Epithelial cell of proximal tubule (primary cell): Measurements from ENCODE around the gene VPS51. TPM values are rescaled to one million over a fixed set of nuclear protein-coding genes. Genes with fewer than 3 reads are reported as not detected.
"Not testable (repeated sequence)": the region's sequence is repeated elsewhere in the genome, so short reads cannot be mapped to it uniquely, and the experiment has no call there.

Source experiments
- DNase-seq: peaks from one replicate; pipeline ENCODE4 v3.0.0-alpha.2; 2011; ENCODE audit warnings: low read depth
- H3K4me3 ChIP-seq: 2 replicates; pipeline ENCODE4 v1.5.1; 2011; ENCODE audit warnings: low read depth, mild to moderate bottlenecking, low read length
- total RNA-seq: library from RNA; depleted of rRNA; stranded (reverse); fragments of >200 nt; gene quantifications from 2 replicates; pipeline ENCODE4 v1.2.3, GENCODE V29; 2015
- TF ChIP-seq, protein P1 (sequence below): conservative IDR thresholded peaks from 2 replicates; pipeline ENCODE4 v1.5.1; 2012; ENCODE audit warnings: low read depth, mild to moderate bottlenecking, low read length

VPS51 gene
- total RNA-seq, 1 donor from 2014 or later: 342 TPM

DNA sequence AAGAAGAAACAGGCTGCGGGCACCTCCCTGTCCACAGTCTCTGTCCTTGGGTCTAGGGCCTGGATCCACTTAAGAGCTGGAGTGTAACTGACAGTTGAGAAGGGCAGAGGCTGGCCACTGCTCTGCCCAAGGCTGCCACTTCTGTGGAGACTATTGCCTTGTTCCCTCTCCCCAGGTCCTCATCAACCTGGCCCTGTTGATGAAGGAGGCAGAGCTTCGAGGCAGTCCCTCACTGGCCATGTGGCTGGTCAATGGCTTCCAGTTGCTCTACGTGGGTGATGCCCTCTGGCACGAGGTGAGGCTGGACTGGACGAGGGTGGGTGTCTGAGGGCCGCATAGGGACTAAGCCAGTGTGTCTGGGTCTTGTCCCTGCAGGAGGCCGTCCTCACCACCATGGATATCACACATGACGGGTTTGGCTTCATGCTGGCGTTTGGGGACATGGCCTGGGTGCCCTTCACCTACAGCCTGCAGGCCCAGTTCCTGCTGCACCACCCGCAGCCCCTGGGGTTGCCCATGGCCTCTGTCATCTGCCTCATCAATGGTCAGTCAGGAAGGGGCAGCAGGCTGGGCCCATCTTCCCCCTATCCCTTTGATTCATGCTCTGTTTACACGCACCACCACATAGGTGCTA is 18.6 kb downstream of the VPS51 start:
- H3K4me3 ChIP-seq: no peak overlapping the region
- no peak for DNase-seq

DNA sequence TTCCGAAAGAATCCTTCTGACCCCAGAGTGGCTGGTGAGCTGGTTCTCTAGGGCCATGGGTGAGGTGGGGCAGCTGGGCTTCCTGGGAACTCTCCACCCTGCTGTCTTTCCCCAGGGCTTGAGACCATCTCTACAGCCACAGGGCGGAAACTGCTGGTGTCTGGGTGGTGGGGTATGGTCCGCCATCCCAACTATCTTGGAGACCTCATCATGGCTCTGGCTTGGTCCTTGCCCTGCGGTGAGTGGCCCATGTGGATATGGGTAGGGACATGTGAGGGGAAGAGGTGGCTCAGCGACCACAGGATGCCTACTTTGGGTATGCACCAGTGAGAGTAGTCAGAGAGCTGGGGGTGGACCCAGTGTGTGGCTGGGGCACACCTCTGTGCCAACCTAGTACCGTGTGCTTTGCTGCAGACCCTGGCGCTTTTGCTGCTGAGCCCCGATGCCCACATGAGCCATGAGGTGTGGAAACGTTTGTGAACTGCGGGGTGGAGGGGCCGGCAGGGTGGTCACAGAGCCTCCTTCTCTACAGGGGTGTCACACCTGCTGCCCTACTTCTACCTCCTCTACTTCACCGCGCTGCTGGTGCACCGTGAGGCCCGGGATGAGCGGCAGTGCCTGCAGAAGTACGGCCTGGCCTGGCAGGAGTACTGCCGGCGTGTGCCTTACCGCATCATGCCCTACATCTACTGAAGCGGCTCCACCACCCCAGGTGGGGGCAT is 19.5 kb downstream of the VPS51 start:
- DNase-seq: no peak
- TF ChIP-seq, protein P1, sequence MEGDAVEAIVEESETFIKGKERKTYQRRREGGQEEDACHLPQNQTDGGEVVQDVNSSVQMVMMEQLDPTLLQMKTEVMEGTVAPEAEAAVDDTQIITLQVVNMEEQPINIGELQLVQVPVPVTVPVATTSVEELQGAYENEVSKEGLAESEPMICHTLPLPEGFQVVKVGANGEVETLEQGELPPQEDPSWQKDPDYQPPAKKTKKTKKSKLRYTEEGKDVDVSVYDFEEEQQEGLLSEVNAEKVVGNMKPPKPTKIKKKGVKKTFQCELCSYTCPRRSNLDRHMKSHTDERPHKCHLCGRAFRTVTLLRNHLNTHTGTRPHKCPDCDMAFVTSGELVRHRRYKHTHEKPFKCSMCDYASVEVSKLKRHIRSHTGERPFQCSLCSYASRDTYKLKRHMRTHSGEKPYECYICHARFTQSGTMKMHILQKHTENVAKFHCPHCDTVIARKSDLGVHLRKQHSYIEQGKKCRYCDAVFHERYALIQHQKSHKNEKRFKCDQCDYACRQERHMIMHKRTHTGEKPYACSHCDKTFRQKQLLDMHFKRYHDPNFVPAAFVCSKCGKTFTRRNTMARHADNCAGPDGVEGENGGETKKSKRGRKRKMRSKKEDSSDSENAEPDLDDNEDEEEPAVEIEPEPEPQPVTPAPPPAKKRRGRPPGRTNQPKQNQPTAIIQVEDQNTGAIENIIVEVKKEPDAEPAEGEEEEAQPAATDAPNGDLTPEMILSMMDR: no peak
- H3K4me3 ChIP-seq: peak overlapping the region; percentile 91

More for the DNA sequence above, 18.6 kb downstream of the VPS51 start:
- TF ChIP-seq, protein P1: no peak

DNA sequence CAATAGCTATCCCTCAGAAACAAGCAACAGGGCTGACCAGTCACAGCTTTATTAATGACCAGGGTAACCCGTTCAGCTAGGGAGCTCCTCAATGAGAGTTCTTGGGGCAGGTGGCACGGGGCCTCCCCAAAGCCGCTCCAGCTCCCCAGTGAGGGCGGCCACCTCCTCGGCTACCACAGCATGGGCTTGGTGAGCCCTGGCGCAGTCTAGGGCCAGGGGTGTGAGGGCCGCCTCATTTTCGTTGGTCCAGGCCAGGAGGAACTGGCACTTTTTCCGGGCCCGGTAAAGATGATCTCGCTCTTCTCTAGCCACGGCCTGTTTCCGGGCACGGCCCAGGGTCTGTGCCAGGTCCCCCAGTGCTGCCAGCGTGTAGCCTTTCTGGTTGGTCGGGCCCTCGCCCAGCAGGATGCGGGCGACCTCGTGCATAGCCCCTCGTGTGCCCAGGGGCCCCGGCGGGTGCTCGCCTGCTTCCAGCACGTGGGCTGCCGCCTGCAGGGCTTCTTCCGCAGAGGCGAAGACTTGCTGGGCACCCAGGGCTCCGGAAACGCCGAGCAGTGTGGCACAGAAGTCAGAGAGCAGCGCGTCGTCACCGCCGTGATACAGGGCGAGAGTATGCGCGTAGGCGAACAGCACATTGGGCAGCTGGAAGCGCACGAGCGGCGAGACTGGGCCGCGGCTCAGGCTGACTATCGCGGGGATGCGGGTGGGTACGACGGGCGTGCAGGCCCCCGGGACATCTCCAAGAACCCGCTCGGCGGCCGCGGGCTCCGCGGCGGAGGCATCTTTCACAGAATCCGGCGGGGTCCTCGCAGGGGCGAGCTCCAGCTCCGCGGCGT is 20.6 kb downstream of the VPS51 start:
- DNase-seq: no peak
- H3K4me3 ChIP-seq: peak overlapping the region; percentile 91
- TF ChIP-seq, protein P1: no peak

DNA sequence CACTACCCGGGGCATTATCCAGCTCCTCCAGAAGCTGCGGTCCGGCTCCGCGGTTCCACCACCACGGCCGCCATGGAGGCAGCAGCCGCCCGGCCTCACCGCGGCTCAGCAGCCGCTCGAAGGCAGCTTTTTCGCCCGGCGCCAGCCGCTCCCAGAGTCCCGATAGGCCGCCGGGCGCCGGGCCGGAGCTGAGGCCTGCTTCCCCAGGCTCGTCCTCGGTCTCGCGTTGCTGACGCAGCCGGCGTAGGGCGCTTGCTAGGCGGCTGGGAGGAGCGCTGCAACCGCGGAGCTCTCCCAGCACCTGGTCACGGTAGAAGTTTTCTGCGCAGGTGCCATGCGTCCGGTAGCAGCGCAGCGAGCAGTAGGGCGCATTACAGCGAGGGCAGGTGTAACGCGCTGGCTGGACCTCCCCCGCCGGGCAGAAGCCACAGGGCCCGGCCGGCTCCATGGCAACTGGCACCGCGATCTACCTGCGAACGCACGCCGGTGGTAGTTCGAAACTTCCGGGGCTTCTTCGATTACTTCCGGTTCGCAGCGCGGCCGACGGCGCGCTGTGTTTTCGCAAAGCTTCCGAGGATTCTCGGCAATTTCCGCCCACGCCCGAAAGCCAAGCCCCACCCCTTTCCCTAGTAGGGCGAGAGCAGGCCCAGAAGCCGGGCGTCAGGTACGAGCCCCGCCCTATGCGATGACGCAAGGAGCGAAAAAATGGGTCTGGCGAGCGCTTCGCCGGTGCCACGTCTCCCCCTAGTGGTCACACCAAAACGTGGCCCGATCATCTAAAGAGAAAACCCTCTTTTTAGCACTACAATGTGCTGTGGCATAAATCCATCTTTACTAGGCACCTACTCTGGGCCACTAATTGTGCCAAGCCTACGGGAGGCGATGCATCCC is 21.4 kb downstream of the VPS51 start, which contains the start of gene ZNHIT2:
Gene ZNHIT2 (minus strand): TSS at position 496 of the 891 bp plus-strand sequence. CDS start 48 bp downstream, at position 448.
- H3K4me3 ChIP-seq: peak within 1 kb of the TSS; percentile 91
- TF ChIP-seq, protein P1: peak; percentile 90
- peak; percentile 87 for DNase-seq

DNA sequence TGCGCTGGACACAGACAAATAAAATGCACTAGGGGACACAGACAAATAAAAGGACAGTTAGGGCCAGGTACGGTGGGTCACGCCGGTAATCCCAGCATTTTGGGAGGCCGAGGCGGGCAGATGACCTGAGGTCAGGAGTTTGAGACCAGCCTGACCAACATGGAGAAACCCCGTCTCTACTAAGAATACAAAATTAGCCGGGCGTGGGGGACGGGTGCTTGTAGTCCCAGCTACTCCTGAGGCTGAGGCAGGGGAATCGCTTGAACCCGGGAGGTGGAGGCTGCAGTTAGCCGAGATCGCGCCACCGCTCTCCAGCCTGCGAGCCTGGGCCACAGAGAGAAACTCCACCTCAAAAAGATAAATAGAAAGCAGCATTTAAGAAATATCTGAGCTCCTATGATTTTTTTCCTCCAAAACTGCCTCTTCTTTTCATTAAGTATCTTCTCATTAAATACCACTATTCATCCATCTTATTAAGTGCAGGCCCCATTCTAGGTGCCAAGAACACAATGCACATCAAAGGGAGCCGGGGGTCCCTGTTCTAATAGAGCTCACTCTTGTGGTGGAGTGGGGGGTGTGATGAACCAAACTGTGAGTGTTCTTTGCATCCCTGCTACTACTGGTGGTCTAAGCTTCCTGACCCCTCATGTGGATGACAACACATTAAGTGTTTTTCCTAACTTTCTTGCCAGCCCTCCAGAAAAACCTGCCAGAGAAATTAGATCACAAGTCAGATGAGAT is 22.3 kb downstream of the VPS51 start:
- H3K4me3 ChIP-seq: no peak overlapping the region
- TF ChIP-seq, protein P1: no peak
- no peak for DNase-seq

DNA sequence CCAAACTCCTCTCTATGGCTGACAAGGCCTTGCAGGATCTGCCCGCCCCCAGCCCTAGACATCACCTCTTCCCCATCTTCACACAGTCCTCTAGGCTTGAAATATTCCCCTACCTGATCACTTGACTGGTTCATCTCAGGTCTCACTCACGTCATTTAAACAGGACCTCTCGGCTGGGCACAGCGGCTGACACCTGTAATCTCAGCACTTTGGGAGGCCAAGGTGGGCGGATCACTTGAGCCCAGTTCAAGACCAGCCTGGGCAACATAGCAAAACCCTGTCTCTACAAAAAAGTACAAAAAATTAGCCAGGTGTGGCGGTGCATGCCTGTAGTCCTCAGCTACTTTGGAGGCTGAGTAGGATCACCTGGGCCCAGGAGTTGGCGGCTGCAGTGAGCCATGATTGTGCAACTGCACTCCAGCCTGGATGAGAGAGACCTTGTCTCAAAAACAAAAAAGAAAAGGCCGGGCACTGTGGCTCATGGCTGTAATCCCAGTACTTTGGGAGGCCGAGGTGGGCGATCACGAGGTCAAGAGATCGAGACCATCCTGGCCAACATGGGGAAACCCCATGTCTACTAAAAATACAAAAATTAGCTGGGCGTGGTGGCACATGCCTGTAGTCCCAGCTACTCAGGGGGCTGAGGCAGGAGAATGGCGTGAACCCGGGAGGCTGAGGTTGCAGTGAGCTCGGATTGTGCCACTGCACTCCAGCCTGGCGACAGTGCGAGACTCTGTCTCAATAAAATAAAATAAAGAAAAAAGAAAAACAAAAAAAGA is 23.1 kb downstream of the VPS51 start:
- DNase-seq, H3K4me3 ChIP-seq: not testable (repeated sequence)
